ENCODE measurements around the gene OR13F1.
"Not testable (repeated sequence)": the region's sequence is repeated elsewhere in the genome, so short reads cannot be mapped to it uniquely, and the experiment has no call there.

The OR13F1 gene

GRCh38 chr9:104503963-104504362 is at the start of gene OR13F1:
TSS of gene OR13F1 (plus strand) at chr9:104504263. CDS start at chr9:104504263, 0 bp downstream.
- DNase-seq (ENCODE audit: low read depth in 2 of 2) = no peak

GRCh38 chr9:104456831-104457230 is 47.2 kb upstream of the OR13F1 start:
- DNase-seq (ENCODE audit: low read depth in 2 of 2) = no peak

- no peak for DNase-seq (ENCODE audit: low read depth in 2 of 2)
These were observed 40.2 kb upstream of the OR13F1 start for GRCh38 chr9:104463864-104464263.

GRCh38 chr9:104468261-104468660 is 35.8 kb upstream of the OR13F1 start:
- DNase-seq (ENCODE audit: low read depth in 2 of 2) = no peak

- no peak for DNase-seq (ENCODE audit: low read depth in 2 of 2)
These were observed 21.0 kb upstream of the OR13F1 start for GRCh38 chr9:104482921-104483570.

- no peak for DNase-seq (ENCODE audit: low read depth in 2 of 2)
These were observed 19.0 kb upstream of the OR13F1 start for GRCh38 chr9:104485014-104485413.

GRCh38 chr9:104494808-104495207 is 9.3 kb upstream of the OR13F1 start:
- DNase-seq (ENCODE audit: low read depth in 2 of 2) = no peak

- no peak for DNase-seq (ENCODE audit: low read depth in 2 of 2)
These were observed 623 bp upstream of the OR13F1 start for GRCh38 chr9:104503440-104503839.

GRCh38 chr9:104506565-104506964 is 2.5 kb downstream of the OR13F1 start:
- DNase-seq (ENCODE audit: low read depth in 2 of 2) = no peak

- DNase-seq (ENCODE audit: low read depth in 2 of 2) = no peak
These were observed 10.8 kb downstream of the OR13F1 start for GRCh38 chr9:104514901-104515300.

GRCh38 chr9:104520241-104520640 is 16.2 kb downstream of the OR13F1 start:
- not testable (repeated sequence) for DNase-seq (ENCODE audit: low read depth in 2 of 2)

- no peak for DNase-seq (ENCODE audit: low read depth in 2 of 2)
These were observed 23.0 kb downstream of the OR13F1 start, which contains the start of gene OR13C4 for GRCh38 chr9:104527109-104527508. TSS of gene OR13C4 (minus strand) at chr9:104527209. CDS start at chr9:104527209, 0 bp downstream.

GRCh38 chr9:104536756-104537155 is 32.7 kb downstream of the OR13F1 start, which contains the start of gene OR13C3:
TSS of gene OR13C3 (minus strand) at chr9:104536856. CDS start at chr9:104536723, 133 bp downstream.
- DNase-seq (ENCODE audit: low read depth in 2 of 2) = no peak

- no peak for DNase-seq (ENCODE audit: low read depth in 2 of 2)
These were observed 35.2 kb downstream of the OR13F1 start for GRCh38 chr9:104539275-104539674.

- no peak for DNase-seq (ENCODE audit: low read depth in 2 of 2)
These were observed 40.6 kb downstream of the OR13F1 start for GRCh38 chr9:104544644-104545043.

- DNase-seq (ENCODE audit: low read depth in 2 of 2) = no peak
These were observed 49.2 kb downstream of the OR13F1 start for GRCh38 chr9:104553261-104553660.
